ENCODE data around the gene TSTD2. TPM values are rescaled to one million over a fixed set of nuclear protein-coding genes. Genes with fewer than 3 reads are reported as not detected.
"Not testable (repeated sequence)": the region's sequence is repeated elsewhere in the genome, so short reads cannot be mapped to it uniquely, and the experiment has no call there.

The TSTD2 gene
- total RNA-seq, 1 donor from 2014 or later, result 34.2 TPM

- no peak for FAIRE-seq
- peak in 1 of 2 donors; percentile 38 for DNase-seq (ENCODE audit: low spot score in 2 of 2)
Measured at GRCh38 chr9:97593960-97594359, 39.2 kb downstream of the TSTD2 start.

GRCh38 chr9:97592126-97592525 is 41.0 kb downstream of the TSTD2 start:
- FAIRE-seq, result no peak

GRCh38 chr9:97591535-97591934 is 41.6 kb downstream of the TSTD2 start:
- FAIRE-seq, result no peak
- DNase-seq (ENCODE audit: low spot score in 2 of 2), result no peak

More at GRCh38 chr9:97592126-97592525, 41.0 kb downstream of the TSTD2 start:
- DNase-seq (ENCODE audit: low spot score in 2 of 2), result no peak

- FAIRE-seq; DNase-seq (ENCODE audit: low spot score in 2 of 2): not testable (repeated sequence)
Measured at GRCh38 chr9:97586909-97587308, 46.3 kb downstream of the TSTD2 start.

GRCh38 chr9:97584778-97585177 is 48.4 kb downstream of the TSTD2 start:
- not testable (repeated sequence) for FAIRE-seq; DNase-seq (ENCODE audit: low spot score in 2 of 2)

- DNase-seq (ENCODE audit: low spot score in 2 of 2); FAIRE-seq: not testable (repeated sequence)
Measured at GRCh38 chr9:97581590-97581989, 51.6 kb downstream of the TSTD2 start.

- FAIRE-seq (no peak), DNase-seq (ENCODE audit: low spot score in 2 of 2) (no peak)
Measured at GRCh38 chr9:97579914-97580313, 53.3 kb downstream of the TSTD2 start.

- DNase-seq (ENCODE audit: low spot score in 2 of 2), result no peak
- FAIRE-seq, result no peak
Measured at GRCh38 chr9:97578846-97579245, 54.3 kb downstream of the TSTD2 start.

GRCh38 chr9:97577051-97577450 is 56.1 kb downstream of the TSTD2 start:
- DNase-seq (ENCODE audit: low spot score in 2 of 2) (no peak), FAIRE-seq (no peak)

GRCh38 chr9:97575673-97576200 is 57.4 kb downstream of the TSTD2 start:
- FAIRE-seq (no peak), DNase-seq (ENCODE audit: low spot score in 2 of 2) (no peak)

GRCh38 chr9:97574921-97575672 is 58.1 kb downstream of the TSTD2 start:
- not testable (repeated sequence) for FAIRE-seq; DNase-seq (ENCODE audit: low spot score in 2 of 2)

- not testable (repeated sequence) for FAIRE-seq
Measured at GRCh38 chr9:97574101-97574571, 59.0 kb downstream of the TSTD2 start.

GRCh38 chr9:97573482-97574073 is 59.6 kb downstream of the TSTD2 start:
- FAIRE-seq (no peak), DNase-seq (ENCODE audit: low spot score in 2 of 2) (no peak)

More at GRCh38 chr9:97574101-97574571, 59.0 kb downstream of the TSTD2 start:
- DNase-seq (ENCODE audit: low spot score in 2 of 2), result not testable (repeated sequence)

GRCh38 chr9:97572892-97573365 is 60.2 kb downstream of the TSTD2 start:
- no peak for DNase-seq (ENCODE audit: low spot score in 2 of 2)

GRCh38 chr9:97572196-97572891 is 60.8 kb downstream of the TSTD2 start:
- DNase-seq (ENCODE audit: low spot score in 2 of 2) (no peak), FAIRE-seq (no peak)

More at GRCh38 chr9:97572892-97573365, 60.2 kb downstream of the TSTD2 start:
- no peak for FAIRE-seq

- no peak for FAIRE-seq
- no peak for DNase-seq (ENCODE audit: low spot score in 2 of 2)
Measured at GRCh38 chr9:97571664-97572063, 61.5 kb downstream of the TSTD2 start.

- FAIRE-seq (no peak), DNase-seq (ENCODE audit: low spot score in 2 of 2) (peak in 1 of 2 donors; percentile 57)
Measured at GRCh38 chr9:97570899-97571298, 62.3 kb downstream of the TSTD2 start.

- no peak for FAIRE-seq
- no peak for DNase-seq (ENCODE audit: low spot score in 2 of 2)
Measured at GRCh38 chr9:97568461-97569275, 64.5 kb downstream of the TSTD2 start.

GRCh38 chr9:97567894-97568202 is 65.3 kb downstream of the TSTD2 start:
- FAIRE-seq, result no peak
- DNase-seq (ENCODE audit: low spot score in 2 of 2), result no peak

All from frontal cortex (tissue), 4 donors.